WTC11 (cell line): Measurements from ENCODE around the gene STK39. TPM values are rescaled to one million over a fixed set of nuclear protein-coding genes. Genes with fewer than 3 reads are reported as not detected.

Source experiments
- ATAC-seq: fragments of 200-7000 bp; cut with Tn5 transposase; 2 replicates; pipeline ENCODE4 v1.10.0; 2021; ENCODE audit warnings: mild to moderate bottlenecking, moderate library complexity
- CTCF ChIA-PET: fragments of 300-600 bp; sonication (Branson Sonifier 250); formaldehyde crosslinking; loops from one replicate; lab custom pipeline; 2021; ENCODE audit warnings: antibody characterized with exemption; lab: Charles Lee
- POLR2A ChIA-PET: fragments of 350-600 bp; sonication (Branson Sonifier 250); formaldehyde crosslinking; loops from one replicate; lab custom pipeline; 2021; ENCODE audit warnings: antibody characterized with exemption; lab: Charles Lee
- DNase-seq: peaks from one replicate; pipeline ENCODE4 v3.0.0; 2021; ENCODE audit warnings: low spot score
- H3K27ac Mint-ChIP-seq: 2 replicates; pipeline ENCODE4 v1.8.0; 2021; ENCODE audit warnings: mixed read lengths
- H3K27me3 Mint-ChIP-seq: 2 replicates; pipeline ENCODE4 v1.8.0; 2021; ENCODE audit warnings: low read depth, mild to moderate bottlenecking, moderate library complexity, mixed read lengths
- H3K36me3 Mint-ChIP-seq: 2 replicates; pipeline ENCODE4 v1.8.0; 2021; ENCODE audit warnings: mixed read lengths
- H3K4me1 Mint-ChIP-seq: 2 replicates; pipeline ENCODE4 v1.8.0; 2022; ENCODE audit warnings: mixed read lengths
- H3K4me3 Mint-ChIP-seq: 2 replicates; pipeline ENCODE4 v1.8.0; 2021; ENCODE audit warnings: mild to moderate bottlenecking, moderate library complexity, mixed read lengths
- H3K9me3 Mint-ChIP-seq: 2 replicates; pipeline ENCODE4 v1.8.0; 2021; ENCODE audit warnings: mixed read lengths
- AFF4 ChIP-seq: sonication (generic); formaldehyde crosslinking; IDR thresholded peaks from 2 replicates; pipeline ENCODE4 v1.8.1; 2023; ENCODE audit warnings: mild to moderate bottlenecking, missing genetic modification reagents, borderline replicate concordance
- ATF6 ChIP-seq: sonication (generic); formaldehyde crosslinking; IDR thresholded peaks from 2 replicates; pipeline ENCODE4 v1.8.1; 2023; ENCODE audit warnings: mild to moderate bottlenecking, missing genetic modification reagents
- GRHL2 ChIP-seq: fragments of 250-450 bp; sonication (Bioruptor Pico); IDR thresholded peaks from 2 replicates; pipeline ENCODE4 v1.8.0; 2022; ENCODE audit warnings: mild to moderate bottlenecking, moderate library complexity; ENCODE audit not compliant: insufficient replicate concordance, severe bottlenecking
- HMGA2 ChIP-seq: fragments of 250-450 bp; sonication (Bioruptor Pico); IDR thresholded peaks from 2 replicates; pipeline ENCODE4 v1.4.0; 2021; ENCODE audit warnings: mild to moderate bottlenecking, moderate library complexity
- NR2C2 ChIP-seq: sonication (generic); formaldehyde crosslinking; IDR thresholded peaks from 2 replicates; pipeline ENCODE4 v1.8.0; 2022; ENCODE audit warnings: mild to moderate bottlenecking, missing genetic modification reagents
- STAT6 ChIP-seq: sonication (generic); formaldehyde crosslinking; conservative IDR thresholded peaks from 2 replicates; pipeline ENCODE4 v1.8.1; 2023; ENCODE audit warnings: mild to moderate bottlenecking, low read depth, missing genetic modification reagents, moderate library complexity
- ZNF232 ChIP-seq: sonication (generic); formaldehyde crosslinking; IDR thresholded peaks from 2 replicates; pipeline ENCODE4 v1.8.0; 2022; ENCODE audit warnings: mild to moderate bottlenecking, missing genetic modification reagents
- ZNF425 ChIP-seq: fragments of 250-450 bp; sonication (Bioruptor Pico); conservative IDR thresholded peaks from 2 replicates; pipeline ENCODE4 v1.9.0; 2021; ENCODE audit warnings: mild to moderate bottlenecking
- total RNA-seq: library from RNA; stranded (reverse); gene quantifications from 3 replicates; pipeline ENCODE4 v1.2.3, GENCODE V29; 2021

STK39 gene
- total RNA-seq, 1 experiment from 2014 or later = 20.5 TPM

GRCh38 chr2:167980439-167980838 lies 267.0 kb downstream of the STK39 start (continued):
- no peak for TF ChIP-seq NR2C2 (CRISPR knock-in tag)
- TF ChIP-seq, all 79 proteins: peak for 0

GRCh38 chr2:167972746-167973145 lies 274.6 kb downstream of the STK39 start:
- no peak for DNase-seq
- ATAC-seq = no peak
- peaks cover 62% of the 10 kb centered on the region for H3K36me3 Mint-ChIP-seq

More at GRCh38 chr2:167972746-167973145, 274.6 kb downstream of the STK39 start:
- Mint-ChIP-seq H3K9me3 (peaks cover 70% of the 10 kb centered on the region), H3K27ac (no peak overlapping the region), H3K4me1 (no peaks in the 10 kb centered on the region), H3K4me3 (no peak overlapping the region), H3K27me3 (peaks cover 4% of the 10 kb centered on the region; the same call in 1 of the 2 replicates)
- ChIA-PET CTCF (no interaction called here), POLR2A (no interaction called here)
- TF ChIP-seq GRHL2 (CRISPR knock-in tag) (no peak), STAT6 (CRISPR knock-in tag) (no peak), ZNF232 (CRISPR knock-in tag) (no peak), ATF6 (no peak), NR2C2 (CRISPR knock-in tag) (no peak), ZNF425 (CRISPR knock-in tag) (no peak), AFF4 (no peak), HMGA2 (CRISPR knock-in tag) (no peak)
- TF ChIP-seq, all 79 proteins: peak for 0
